Measurements from ENCODE around the gene MDH1.

- TF ChIP-seq JUND (IDR thresholded peaks at IDR 0.05; ENCODE audit: borderline replicate concordance, low read depth, low read length): no peak
- TF ChIP-seq JUND (tag; IDR thresholded peaks at IDR 0.05; ENCODE audit: borderline replicate concordance, low read depth, low read length): no peak
- TF ChIP-seq CBX3 (IDR thresholded peaks at IDR 0.05; ENCODE audit: borderline replicate concordance in 1 of 2, low read length in 2 of 2): no peak
- no peak for TF ChIP-seq ZNF274 (IDR thresholded peaks at IDR 0.05; ENCODE audit: borderline replicate concordance, low read depth, low read length)
- no peak for TF ChIP-seq NRF1 (conservative IDR thresholded peaks at IDR 0.05 in 1 of 2, IDR thresholded peaks at IDR 0.05 in 1 of 2)
- no peak for TF ChIP-seq RAD21 (CRISPR knock-in tag; conservative IDR thresholded peaks at IDR 0.05 in 1 of 2, IDR thresholded peaks at IDR 0.05 in 1 of 2)
- TF ChIP-seq MCM3 (IDR thresholded peaks at IDR 0.05): no peak
- no peak for TF ChIP-seq TCF7L2 (IDR thresholded peaks at IDR 0.05; ENCODE audit: low read depth, low read length)
- TF ChIP-seq NR2C2 (CRISPR knock-in tag; IDR thresholded peaks at IDR 0.05): no peak
- no peak for TF ChIP-seq NR2C2 (tag; IDR thresholded peaks at IDR 0.05)
- TF ChIP-seq ELF1 (tag; IDR thresholded peaks at IDR 0.05): no peak
- no peak for TF ChIP-seq POLR2A (conservative IDR thresholded peaks at IDR 0.05)
- no peak for TF ChIP-seq NONO (IDR thresholded peaks at IDR 0.05; ENCODE audit: low read depth in 2 of 2, low read length in 1 of 2)
- TF ChIP-seq, protein P1, sequence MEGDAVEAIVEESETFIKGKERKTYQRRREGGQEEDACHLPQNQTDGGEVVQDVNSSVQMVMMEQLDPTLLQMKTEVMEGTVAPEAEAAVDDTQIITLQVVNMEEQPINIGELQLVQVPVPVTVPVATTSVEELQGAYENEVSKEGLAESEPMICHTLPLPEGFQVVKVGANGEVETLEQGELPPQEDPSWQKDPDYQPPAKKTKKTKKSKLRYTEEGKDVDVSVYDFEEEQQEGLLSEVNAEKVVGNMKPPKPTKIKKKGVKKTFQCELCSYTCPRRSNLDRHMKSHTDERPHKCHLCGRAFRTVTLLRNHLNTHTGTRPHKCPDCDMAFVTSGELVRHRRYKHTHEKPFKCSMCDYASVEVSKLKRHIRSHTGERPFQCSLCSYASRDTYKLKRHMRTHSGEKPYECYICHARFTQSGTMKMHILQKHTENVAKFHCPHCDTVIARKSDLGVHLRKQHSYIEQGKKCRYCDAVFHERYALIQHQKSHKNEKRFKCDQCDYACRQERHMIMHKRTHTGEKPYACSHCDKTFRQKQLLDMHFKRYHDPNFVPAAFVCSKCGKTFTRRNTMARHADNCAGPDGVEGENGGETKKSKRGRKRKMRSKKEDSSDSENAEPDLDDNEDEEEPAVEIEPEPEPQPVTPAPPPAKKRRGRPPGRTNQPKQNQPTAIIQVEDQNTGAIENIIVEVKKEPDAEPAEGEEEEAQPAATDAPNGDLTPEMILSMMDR (IDR thresholded peaks at IDR 0.05 in 2 of 3, conservative IDR thresholded peaks at IDR 0.05 in 1 of 3; ENCODE audit: insufficient read depth in 2 of 3, low read depth in 1 of 3, low read length in 3 of 3): no peak
- TF ChIP-seq GABPA (tag; conservative IDR thresholded peaks at IDR 0.05; ENCODE audit: low read depth): no peak
Observed at GRCh38 chr2:63594660-63595059, 5.9 kb downstream of the MDH1 start.

Data from K562 (cell line).